HepG2 (cell line): ENCODE results near the gene GNAZ. TPM values are rescaled to one million over a fixed set of nuclear protein-coding genes. Genes with fewer than 3 reads are reported as not detected.

Experiments
- ATAC-seq: fragments of 200-7000 bp; cut with Tn5 transposase; 3 replicates; pipeline ENCODE4 v1.9.1; 2020; ENCODE audit warnings: mild to moderate bottlenecking, moderate library complexity
- BruUV-seq: library from RNA; stranded (reverse); fragments of 400-500 nt; replicated peaks from 2 replicates; lab custom pipeline; 2021; lab: Mats Ljungman, UMichigan
- CTCF ChIA-PET: fragments of 300-600 bp; formaldehyde crosslinking; extraction: SDS; loops from one replicate; lab custom pipeline; 2021; ENCODE audit warnings: low total read pairs, inconsistent platforms, low intra/inter-chr PET ratio; lab: Yijun Ruan, JAX
- POLR2A ChIA-PET: fragments of 350-600 bp; sonication (Branson Sonifier 250); formaldehyde crosslinking; loops from one replicate; lab custom pipeline; 2020; ENCODE audit warnings: antibody characterized with exemption, inconsistent platforms; lab: Yijun Ruan, JAX
- DNase-seq: peaks from one replicate; pipeline ENCODE4 v3.0.0-alpha.2; 2015; ENCODE audit warnings: low spot score
- FAIRE-seq: peaks from 3 replicates; lab custom pipeline; 2011; peaks lifted over from hg19 to GRCh38; lab: Jason Lieb, UNC
- H2AFZ ChIP-seq: one replicate; pipeline ENCODE4 v1.6.1; 2011; ENCODE audit warnings: low read length, inconsistent platforms
- H3K27ac ChIP-seq: fragments of 300-600 bp; 3 replicates; pipeline ENCODE4 v1.8.0; 2011; ENCODE audit warnings: mixed run types, mild to moderate bottlenecking, mixed read lengths, low read length, inconsistent platforms; ENCODE audit not compliant: insufficient read depth; ENCODE audit errors: extremely low read length
- H3K27me3 ChIP-seq, 2 experiments: fragments of 200-600 bp in 1 of 2; 2 replicates in 1 of 2; 3 replicates in 1 of 2; pipeline versions ENCODE4 v1.6.0 to v1.8.0; 2011; ENCODE audit warnings: low read length in 2 of 2, mild to moderate bottlenecking in 2 of 2, moderate library complexity in 2 of 2, inconsistent platforms in 1 of 2; ENCODE audit not compliant: insufficient read depth in 2 of 2, control insufficient read depth in 1 of 2
- H3K36me3 ChIP-seq, 2 experiments: fragments of 200-600 bp in 1 of 2; replicated peaks in 1 of 2; 2 replicates in 1 of 2; 3 replicates in 1 of 2; pipeline versions ENCODE4 v1.5.1 to v1.8.0; 2011; ENCODE audit warnings: low read length in 2 of 2, inconsistent platforms in 1 of 2; ENCODE audit not compliant: insufficient read depth in 2 of 2, control insufficient read depth in 1 of 2
- H3K4me1 ChIP-seq: 2 replicates; pipeline ENCODE4 v1.5.1; 2012; ENCODE audit warnings: low read length, inconsistent platforms; ENCODE audit not compliant: insufficient read depth
- H3K4me2 ChIP-seq: 2 replicates; pipeline ENCODE4 v1.6.0; 2011; ENCODE audit warnings: low read depth, low read length, inconsistent platforms
- H3K4me3 ChIP-seq, 3 experiments: fragments of 200-600 bp in 1 of 3; sonication (generic), shearing (Covaris generic) in 1 of 3; replicated peaks in 1 of 3; 2 replicates each; pipeline ENCODE4 v1.5.1; 2011 to 2016; ENCODE audit warnings: low read length in 3 of 3, inconsistent platforms in 2 of 3, low read depth in 2 of 3, mild to moderate bottlenecking in 2 of 3, control low read depth in 1 of 3, mixed read lengths in 1 of 3; ENCODE audit not compliant: insufficient read depth in 1 of 3
- H3K79me2 ChIP-seq: one replicate; pipeline ENCODE4 v1.6.1; 2011; ENCODE audit warnings: low read length, inconsistent platforms; ENCODE audit not compliant: insufficient read depth
- H3K9ac ChIP-seq: 2 replicates; pipeline ENCODE4 v1.6.0; 2011; ENCODE audit warnings: mild to moderate bottlenecking, low read depth, low read length, inconsistent platforms; ENCODE audit not compliant: insufficient read depth
- H3K9me3 ChIP-seq: 2 replicates; pipeline ENCODE4 v1.5.1; 2012; ENCODE audit warnings: mild to moderate bottlenecking, low read length
- H4K20me1 ChIP-seq: 2 replicates; pipeline ENCODE4 v1.6.0; 2011; ENCODE audit warnings: inconsistent platforms, mild to moderate bottlenecking, low read length, moderate library complexity; ENCODE audit not compliant: insufficient read depth
- ASH2L ChIP-seq: fragments of 300-600, 200-600 bp; sonication (generic); IDR thresholded peaks from 2 replicates; pipeline ENCODE4 v1.7.0; 2017; ENCODE audit warnings: low read depth, mild to moderate bottlenecking, moderate library complexity, mixed read lengths, low read length; ENCODE audit not compliant: insufficient read length
- CEBPG ChIP-seq: IDR thresholded peaks from 2 replicates; pipeline ENCODE4 v1.6.1; 2016
- ELF1 ChIP-seq: sonication (generic); formaldehyde crosslinking; IDR thresholded peaks from 2 replicates; pipeline ENCODE4 v1.4.0; 2020; ENCODE audit warnings: missing genetic modification reagents
- HOXA3 ChIP-seq: sonication (generic); formaldehyde crosslinking; IDR thresholded peaks from 2 replicates; pipeline ENCODE4 v1.5.0; 2020; ENCODE audit warnings: missing genetic modification reagents
- HOXA7 ChIP-seq: sonication (generic); formaldehyde crosslinking; IDR thresholded peaks from 2 replicates; pipeline ENCODE4 v1.8.1; 2022; ENCODE audit warnings: mild to moderate bottlenecking, missing genetic modification reagents, moderate library complexity
- IKZF4 ChIP-seq: sonication (generic); formaldehyde crosslinking; IDR thresholded peaks from 2 replicates; pipeline ENCODE4 v1.5.1; 2020; ENCODE audit warnings: borderline replicate concordance, mild to moderate bottlenecking, low read depth, missing genetic modification reagents; ENCODE audit errors: not compliant biosample characterization
- JDP2 ChIP-seq: sonication (generic); formaldehyde crosslinking; IDR thresholded peaks from 2 replicates; pipeline ENCODE4 v1.8.1; 2022; ENCODE audit warnings: missing genetic modification reagents, borderline replicate concordance
- PPARG ChIP-seq: conservative IDR thresholded peaks from 2 replicates; pipeline ENCODE4 v1.6.1; 2016; ENCODE audit warnings: missing biosample characterization, missing genetic modification reagents
- RCOR2 ChIP-seq: IDR thresholded peaks from 2 replicates; pipeline ENCODE4 v1.6.1; 2016; ENCODE audit warnings: missing biosample characterization, missing genetic modification reagents
- SATB2 ChIP-seq: sonication (generic); formaldehyde crosslinking; IDR thresholded peaks from 2 replicates; pipeline ENCODE4 v1.5.0; 2020; ENCODE audit warnings: missing genetic modification reagents
- SNRNP70 ChIP-seq: fragments of 200-400 bp; formaldehyde crosslinking; IDR thresholded peaks from 2 replicates; pipeline ENCODE4 v1.6.1; 2017; ENCODE audit warnings: mild to moderate bottlenecking, low read depth, low read length, moderate library complexity
- SSRP1 ChIP-seq: IDR thresholded peaks from 2 replicates; pipeline ENCODE4 v1.6.1; 2016; ENCODE audit warnings: control low read depth
- ZNF207 ChIP-seq: fragments of 450-650 bp; IDR thresholded peaks from 2 replicates; pipeline ENCODE4 v1.6.1; 2016; ENCODE audit warnings: antibody characterized with exemption, borderline replicate concordance
- ZNF781 ChIP-seq: sonication (generic); formaldehyde crosslinking; IDR thresholded peaks from 2 replicates; pipeline ENCODE4 v1.5.1; 2020; ENCODE audit warnings: borderline replicate concordance, mild to moderate bottlenecking, missing genetic modification reagents; ENCODE audit errors: not compliant biosample characterization
- ZNF891 ChIP-seq: sonication (generic); formaldehyde crosslinking; IDR thresholded peaks from 2 replicates; pipeline ENCODE4 v1.5.0; 2020; ENCODE audit warnings: mild to moderate bottlenecking, missing genetic modification reagents
- WGBS: methylation state at CpG from one replicate; pipeline ENCODE4 v1.1.6; 2017; ENCODE audit warnings: low lambda C conversion rate; 5-methylcytosine and 5-hydroxymethylcytosine counted together
- in situ Hi-C: cut with HindIII; loops from 2 replicates; pipeline ENCODE4 v1.10.0; 2017; ENCODE audit warnings: low pct_unique_long_range_greater_than_20kb; ENCODE audit not compliant: extremely low pct_ligation_motif_present
- intact Hi-C: fragments of 100-400 bp; cut with micrococcal nuclease; formaldehyde crosslinking; loops from one replicate; pipeline ENCODE4 v1.10.0; 2022; ENCODE audit not compliant: unreplicated experiment
- polyA plus RNA-seq, 8 experiments: library from polyadenylated mRNA; depleted of rRNA in 3 of 8; stranded (reverse) in 7 of 8; unstranded in 1 of 8; fragments of >200 nt; fragmentation: Illumina TruSeq in 4 of 8; extraction: Trizol in 4 of 8; gene quantifications; 2 replicates each; pipeline versions ENCODE4 v1.2.1 to v1.2.3, GENCODE V29; 2011 to 2016; ENCODE audit warnings: low read depth in 4 of 8, missing spikeins in 1 of 8, mixed read lengths in 1 of 8; ENCODE audit not compliant: insufficient read depth in 1 of 8
- total RNA-seq, 5 experiments: library from RNA; depleted of rRNA; stranded (reverse); fragments of >200 nt; fragmentation: Illumina TruSeq; extraction: Trizol; gene quantifications; 2 replicates each; pipeline ENCODE4 v1.2.3, GENCODE V29; 2016; ENCODE audit warnings: low read depth in 1 of 5
- TF ChIP-seq, protein P1 (sequence below): sonication (generic); formaldehyde crosslinking; IDR thresholded peaks from 2 replicates; pipeline ENCODE4 v1.4.0; 2020; ENCODE audit warnings: missing genetic modification reagents, mild to moderate bottlenecking, borderline replicate concordance
- TF ChIP-seq, protein P2 (sequence below): sonication (generic); formaldehyde crosslinking; IDR thresholded peaks from 2 replicates; pipeline ENCODE4 v1.4.0; 2020; ENCODE audit warnings: missing genetic modification reagents

GNAZ gene
- total and polyA plus RNA-seq, 2 of the 13 experiments (the other 11 are each of a cell fraction or from before 2014, with no cell fraction given), result 11.4 to 22.3 TPM

DNA sequence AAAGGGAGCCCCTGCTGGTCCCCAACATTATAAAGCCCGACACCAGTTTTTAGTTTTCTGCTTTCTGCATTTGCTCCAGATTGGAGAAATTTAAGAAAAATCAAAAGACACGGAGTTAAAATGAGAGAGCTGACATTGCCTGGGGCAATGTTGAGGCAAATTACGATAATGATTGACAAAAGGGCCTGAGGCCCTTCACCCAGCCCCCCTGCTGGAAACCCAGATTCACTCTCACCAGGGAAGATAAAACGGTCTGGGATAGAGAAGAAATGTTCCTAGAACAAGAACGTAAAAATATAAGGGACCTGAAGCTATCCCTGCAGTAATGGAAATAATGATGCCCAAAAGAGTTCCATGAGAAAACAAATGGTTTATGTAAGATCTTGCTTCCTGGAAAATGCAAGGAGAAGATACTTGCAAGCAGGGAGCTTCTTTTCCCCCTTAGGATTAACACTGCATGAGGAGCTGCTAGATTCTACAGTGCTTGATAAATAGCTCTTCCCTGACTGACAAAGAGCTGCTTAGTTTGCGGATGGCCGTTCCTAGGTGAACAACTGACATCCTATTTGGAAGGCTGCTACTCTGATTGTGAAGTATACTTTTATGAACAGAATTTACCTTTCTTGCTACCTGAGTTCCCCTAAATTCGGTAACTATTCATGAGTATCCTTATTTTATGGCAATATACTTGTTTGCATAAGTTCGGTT, 40.6 kb upstream of the GNAZ start (continued):
- TF ChIP-seq, protein P1, sequence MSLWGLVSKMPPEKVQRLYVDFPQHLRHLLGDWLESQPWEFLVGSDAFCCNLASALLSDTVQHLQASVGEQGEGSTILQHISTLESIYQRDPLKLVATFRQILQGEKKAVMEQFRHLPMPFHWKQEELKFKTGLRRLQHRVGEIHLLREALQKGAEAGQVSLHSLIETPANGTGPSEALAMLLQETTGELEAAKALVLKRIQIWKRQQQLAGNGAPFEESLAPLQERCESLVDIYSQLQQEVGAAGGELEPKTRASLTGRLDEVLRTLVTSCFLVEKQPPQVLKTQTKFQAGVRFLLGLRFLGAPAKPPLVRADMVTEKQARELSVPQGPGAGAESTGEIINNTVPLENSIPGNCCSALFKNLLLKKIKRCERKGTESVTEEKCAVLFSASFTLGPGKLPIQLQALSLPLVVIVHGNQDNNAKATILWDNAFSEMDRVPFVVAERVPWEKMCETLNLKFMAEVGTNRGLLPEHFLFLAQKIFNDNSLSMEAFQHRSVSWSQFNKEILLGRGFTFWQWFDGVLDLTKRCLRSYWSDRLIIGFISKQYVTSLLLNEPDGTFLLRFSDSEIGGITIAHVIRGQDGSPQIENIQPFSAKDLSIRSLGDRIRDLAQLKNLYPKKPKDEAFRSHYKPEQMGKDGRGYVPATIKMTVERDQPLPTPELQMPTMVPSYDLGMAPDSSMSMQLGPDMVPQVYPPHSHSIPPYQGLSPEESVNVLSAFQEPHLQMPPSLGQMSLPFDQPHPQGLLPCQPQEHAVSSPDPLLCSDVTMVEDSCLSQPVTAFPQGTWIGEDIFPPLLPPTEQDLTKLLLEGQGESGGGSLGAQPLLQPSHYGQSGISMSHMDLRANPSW, result no peak
- TF ChIP-seq PPARG (no peak), SSRP1 (CRISPR knock-in tag) (no peak), ZNF207 (no peak), RCOR2 (CRISPR knock-in tag) (no peak)

DNA sequence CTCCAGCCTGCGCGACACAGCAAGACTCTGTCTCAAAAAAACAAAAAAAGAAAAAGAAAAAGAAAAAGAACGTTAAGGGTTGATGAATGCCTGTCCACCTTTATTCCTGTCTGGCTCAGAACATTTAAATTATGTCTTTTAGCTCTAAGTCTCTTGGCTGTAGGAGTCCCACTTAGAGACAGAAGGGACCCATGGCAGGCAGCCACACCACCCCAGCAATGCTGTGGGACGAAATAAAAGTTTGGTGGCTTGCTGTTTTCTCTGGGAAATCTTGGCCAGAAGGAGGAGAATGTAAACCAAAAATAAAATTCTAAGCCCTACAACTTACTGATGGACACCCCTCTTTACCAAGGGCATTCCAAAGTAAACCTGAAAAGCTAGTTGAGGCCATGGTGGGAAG, 38.9 kb upstream of the GNAZ start:
- no peak for ATAC-seq
- BruUV-seq, result no TSS peak

More for the DNA sequence above, 38.9 kb upstream of the GNAZ start:
- no peaks in the 10 kb centered on the region for H3K79me2 ChIP-seq
- no peak overlapping the region for H2AFZ ChIP-seq
- H3K27ac ChIP-seq, result no peak overlapping the region
- ChIA-PET CTCF (no interaction called here), POLR2A (no interaction called here)
- no peak for DNase-seq
- WGBS, result 47% methylated on average over 4 of the region's 4 CpGs
- TF ChIP-seq HOXA7 (CRISPR knock-in tag), result no peak
- TF ChIP-seq, protein P2, sequence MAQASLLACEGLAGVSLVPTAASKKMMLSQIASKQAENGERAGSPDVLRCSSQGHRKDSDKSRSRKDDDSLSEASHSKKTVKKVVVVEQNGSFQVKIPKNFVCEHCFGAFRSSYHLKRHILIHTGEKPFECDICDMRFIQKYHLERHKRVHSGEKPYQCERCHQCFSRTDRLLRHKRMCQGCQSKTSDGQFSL (CRISPR knock-in tag), result no peak
- no peak for TF ChIP-seq CEBPG (CRISPR knock-in tag)
- TF ChIP-seq ZNF781, result no peak
- TF ChIP-seq JDP2 (CRISPR knock-in tag), result no peak
- no peak for TF ChIP-seq IKZF4 (CRISPR knock-in tag)
- TF ChIP-seq ELF1 (CRISPR knock-in tag), result no peak
- no peak for TF ChIP-seq ASH2L
- TF ChIP-seq HOXA3 (CRISPR knock-in tag), result no peak
- no peak for TF ChIP-seq SATB2 (CRISPR knock-in tag)
- TF ChIP-seq ZNF891 (CRISPR knock-in tag), result no peak
- no peak for TF ChIP-seq SNRNP70
- H4K20me1 ChIP-seq, result no peaks in the 10 kb centered on the region
- peaks cover 9% of the 10 kb centered on the region for H3K4me1 ChIP-seq
- no peak overlapping the region for H3K4me2 ChIP-seq
- peaks cover 3 to 45% of the 10 kb centered on the region in 2 experiments; a peak in 4 of 5 replicates for H3K27me3 ChIP-seq
- no peaks in the 10 kb centered on the region for H3K9me3 ChIP-seq
- intact Hi-C loops, result no loop called here
- in situ Hi-C loops, result no loop called here
- no peak overlapping the region for H3K9ac ChIP-seq
- H3K4me3 ChIP-seq, result no peak overlapping the region
- no peak for FAIRE-seq
- H3K36me3 ChIP-seq, result no peaks in the 10 kb centered on the region
